GM12873 (cell line): ENCODE results near the gene MAMDC2.

ENCODE experiments used
- CTCF ChIP-seq: IDR thresholded peaks from 2 replicates; pipeline ENCODE4 v1.5.1; 2012; ENCODE audit warnings: low read depth, mild to moderate bottlenecking, moderate library complexity, low read length, control low read depth; ENCODE audit not compliant: insufficient read depth; ENCODE audit errors: missing control alignments

The MAMDC2 gene

GRCh38 chr9:70127540-70128416 is 84.1 kb downstream of the MAMDC2 start:
- TF ChIP-seq CTCF = no peak

DNA sequence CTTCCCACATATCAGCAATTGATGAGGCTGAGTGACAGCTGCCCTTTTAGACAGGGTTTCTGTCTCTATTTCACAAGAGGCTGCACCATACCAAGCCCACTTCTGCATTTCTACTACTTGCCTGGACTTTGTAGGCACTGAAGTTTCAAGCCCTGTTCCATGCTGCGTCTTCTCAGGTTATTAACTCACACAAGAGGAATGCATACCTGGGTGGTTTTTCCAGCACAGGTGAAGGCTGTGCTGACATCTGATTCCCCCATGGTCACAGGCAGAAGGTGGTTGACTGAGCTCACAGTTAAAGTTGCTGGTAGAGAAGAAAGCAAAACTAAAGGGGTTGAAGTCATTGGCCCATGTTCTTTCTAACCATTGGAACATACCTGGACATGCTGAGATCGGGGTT is 86.6 kb downstream of the MAMDC2 start:
- no peak for TF ChIP-seq CTCF

DNA sequence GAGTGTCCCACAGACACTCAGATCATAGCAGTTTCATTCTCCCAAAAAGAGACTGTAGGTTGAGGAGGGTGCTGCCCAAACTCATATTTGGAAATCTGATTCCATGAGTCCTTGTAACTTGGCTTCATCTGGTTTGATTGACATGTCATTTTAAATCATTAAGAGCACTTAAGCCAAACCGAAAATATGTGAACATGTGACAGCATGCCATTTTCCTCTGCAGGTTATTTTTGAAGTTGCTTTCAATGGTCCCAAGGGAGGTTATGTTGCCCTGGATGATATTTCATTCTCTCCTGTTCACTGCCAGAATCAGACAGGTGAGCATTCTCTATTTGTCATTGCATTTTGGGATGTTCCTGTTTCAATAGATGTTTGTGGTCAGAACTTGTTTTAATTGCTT is 87.6 kb downstream of the MAMDC2 start:
- no peak for TF ChIP-seq CTCF

DNA sequence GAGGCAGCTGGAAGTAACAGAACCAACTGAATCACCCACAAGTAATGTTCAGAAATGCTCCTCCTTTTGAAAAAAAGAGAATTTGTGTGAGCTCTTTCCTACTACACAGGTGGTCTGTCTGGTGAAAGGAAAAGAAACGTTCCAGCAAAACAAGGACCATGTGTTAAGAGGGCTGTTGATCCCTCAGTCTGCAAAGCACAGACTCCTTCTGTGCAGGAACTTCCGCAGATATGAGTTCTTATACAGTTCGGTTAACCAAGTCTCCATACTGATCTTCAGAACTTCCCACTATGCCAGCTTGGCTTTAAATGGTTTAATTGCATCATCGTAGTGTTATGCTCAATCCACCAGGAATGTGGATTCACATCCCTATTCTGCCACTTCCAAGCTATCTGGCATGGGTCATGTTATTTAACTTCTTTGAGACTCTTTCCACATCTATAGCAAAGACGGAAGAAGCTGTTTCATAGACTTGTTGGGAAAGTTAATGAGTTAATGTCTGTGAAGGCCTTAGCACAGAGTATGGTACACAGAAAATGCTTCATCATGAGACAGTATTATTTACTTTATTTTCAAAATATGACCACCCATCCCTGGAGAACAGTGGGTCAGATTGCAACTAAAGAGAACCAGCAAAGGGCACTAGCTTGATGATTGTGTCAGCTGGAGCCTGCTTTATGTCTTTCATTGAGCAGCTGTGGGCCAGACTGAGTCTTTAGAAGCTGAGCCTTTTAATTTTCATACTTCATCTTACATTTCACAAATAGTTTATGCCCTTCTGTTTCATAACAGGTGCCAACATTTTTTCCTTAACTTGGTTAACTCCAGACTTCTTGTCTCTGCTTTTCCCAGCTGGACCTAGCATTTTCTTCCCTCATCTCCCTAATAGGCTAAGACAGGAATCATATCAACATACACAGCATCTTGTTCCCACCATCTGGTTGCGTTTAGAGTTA is 89.9 kb downstream of the MAMDC2 start:
- TF ChIP-seq CTCF = no peak

- no peak for TF ChIP-seq CTCF
These were observed 90.7 kb downstream of the MAMDC2 start for GRCh38 chr9:70134360-70134759.

DNA sequence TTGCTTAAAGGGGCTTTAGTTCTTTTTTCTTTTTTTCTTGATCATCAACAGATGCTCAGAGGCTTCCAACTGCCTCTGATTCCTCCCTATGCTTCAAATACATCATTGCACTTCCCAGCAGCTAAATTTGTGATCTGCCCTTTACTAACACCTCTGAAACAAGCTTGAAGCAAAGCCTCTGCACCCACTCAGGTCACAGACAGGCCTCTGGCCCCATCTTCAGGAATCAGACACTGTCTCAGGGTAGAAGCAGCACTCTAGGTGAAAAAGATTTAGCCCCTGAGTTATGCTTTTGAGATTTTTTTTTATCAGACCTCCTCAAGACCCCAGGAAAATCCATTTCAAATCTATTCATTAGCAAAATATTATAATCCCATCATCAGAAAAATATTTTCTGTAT is 91.5 kb downstream of the MAMDC2 start:
- TF ChIP-seq CTCF = no peak

- no peak for TF ChIP-seq CTCF
These were observed 93.0 kb downstream of the MAMDC2 start for GRCh38 chr9:70136632-70137031.
